ENCODE data around the gene FGF4.

FGF4 gene

DNA sequence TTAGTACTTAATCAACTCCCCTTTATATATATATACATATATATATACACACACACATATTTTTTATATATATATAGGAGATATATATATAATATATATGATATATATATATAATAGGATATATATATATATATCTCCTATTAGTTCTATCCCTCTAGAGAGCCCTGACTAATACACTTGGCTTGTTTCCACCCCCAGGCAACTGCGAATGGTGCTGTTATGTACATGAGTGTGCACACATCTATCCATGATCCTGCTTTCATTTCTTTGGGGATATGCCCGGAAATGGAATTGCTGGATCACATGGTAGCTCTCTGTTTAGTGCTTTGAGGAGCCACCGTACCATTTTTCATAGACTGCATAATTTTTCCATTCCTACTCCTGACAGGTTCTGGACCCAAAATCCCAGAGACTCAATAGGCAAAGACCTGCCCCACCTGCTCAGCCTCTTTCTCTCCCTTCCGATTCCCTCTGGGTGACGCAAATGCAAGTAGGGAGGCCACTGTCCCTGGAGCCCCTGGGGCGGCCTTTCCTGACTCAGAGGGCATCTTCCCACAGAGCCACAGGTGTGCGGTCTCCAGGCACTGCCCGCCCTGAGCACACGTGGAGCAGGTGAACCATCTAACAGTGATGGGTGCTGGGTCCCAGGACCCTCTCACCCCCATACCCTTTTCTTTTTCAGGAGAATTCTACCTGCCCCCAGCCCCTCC, 32.1 kb upstream of the FGF4 start:
- no peak for DNase-seq (ENCODE audit: low read depth)

DNA sequence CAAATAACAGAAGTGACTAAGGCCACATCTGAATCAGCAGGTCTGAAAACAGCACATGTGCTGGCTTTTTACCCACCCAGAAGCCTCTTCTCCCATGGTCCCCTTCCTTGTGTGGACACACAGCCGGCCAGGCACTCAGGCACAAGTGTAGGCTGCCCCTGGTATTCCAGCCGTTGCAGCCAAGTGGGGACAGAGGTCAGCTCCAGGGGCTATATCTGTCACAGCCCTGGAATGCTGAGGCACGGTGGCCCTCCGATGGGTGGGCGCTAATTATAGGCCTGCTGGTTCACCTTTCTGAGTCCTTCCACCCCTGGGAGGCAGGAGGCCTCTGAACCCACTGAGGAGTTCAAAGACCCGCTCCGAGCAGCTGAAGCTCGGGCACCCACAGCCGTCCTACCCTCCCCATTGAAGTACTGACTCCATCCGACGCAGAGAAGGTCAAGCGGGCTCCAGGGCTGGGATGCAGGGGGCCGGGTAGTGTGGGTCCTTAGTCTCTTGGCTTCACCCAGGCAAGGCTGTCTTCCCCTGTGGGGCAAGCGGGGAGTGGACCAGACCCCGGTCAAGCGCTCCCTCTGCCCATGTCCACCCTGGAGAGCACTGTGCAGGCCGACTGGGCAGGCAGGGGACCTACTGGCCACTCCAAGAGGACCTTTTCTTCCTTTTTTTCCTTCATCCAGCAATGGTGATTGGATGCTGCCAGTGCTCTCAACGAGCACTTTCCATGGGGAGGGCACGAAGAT, 29.8 kb upstream of the FGF4 start:
- no peak for DNase-seq (ENCODE audit: low read depth)

DNA sequence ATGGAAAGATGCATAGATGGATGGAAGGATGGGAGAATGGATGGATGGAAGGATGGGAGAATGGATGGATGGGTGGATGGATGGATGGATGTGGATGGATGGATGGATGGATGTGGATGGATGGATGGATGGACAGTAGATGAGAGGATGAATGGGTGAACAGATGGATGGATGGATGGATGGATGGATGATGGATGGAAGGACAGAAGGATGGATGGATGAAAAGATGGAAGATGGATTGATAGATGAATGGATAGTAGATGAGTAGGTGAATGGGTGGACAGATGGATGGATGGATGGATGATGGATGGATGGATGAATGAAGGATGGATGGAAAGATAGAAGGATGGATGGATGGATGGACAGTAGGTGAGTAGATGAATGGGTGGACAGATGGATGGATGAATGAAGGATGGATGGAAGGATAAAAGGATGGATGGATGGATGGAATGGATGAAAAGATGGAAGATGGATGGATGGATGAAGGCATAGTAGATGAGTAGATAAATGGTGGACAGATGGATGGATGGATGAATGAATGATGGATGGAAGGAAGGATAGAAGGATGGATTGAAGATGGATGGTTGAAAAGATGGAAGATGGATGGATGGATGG, 28.6 kb upstream of the FGF4 start:
- DNase-seq (ENCODE audit: low read depth), result no peak

DNA sequence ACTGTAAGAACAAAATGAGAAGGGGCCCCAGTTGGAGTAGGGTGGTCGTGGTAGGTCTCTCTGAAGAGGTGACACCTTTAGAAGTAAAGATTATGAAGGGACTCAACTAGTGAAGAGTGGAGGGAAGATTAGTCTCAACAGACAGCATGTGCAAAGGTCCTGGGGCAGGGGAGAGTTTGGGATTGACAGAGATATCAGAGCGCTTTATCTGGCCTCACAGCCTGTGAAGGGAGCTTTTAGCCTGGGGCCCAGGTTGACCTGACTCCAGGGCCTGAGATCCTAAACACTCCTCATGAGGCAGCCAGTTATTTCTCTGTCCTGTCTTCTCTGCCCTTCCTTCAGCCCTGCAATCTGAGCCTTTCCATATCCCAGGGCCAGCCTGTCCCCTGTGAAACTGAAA, 27.9 kb upstream of the FGF4 start:
- no peak for DNase-seq (ENCODE audit: low read depth)

DNA sequence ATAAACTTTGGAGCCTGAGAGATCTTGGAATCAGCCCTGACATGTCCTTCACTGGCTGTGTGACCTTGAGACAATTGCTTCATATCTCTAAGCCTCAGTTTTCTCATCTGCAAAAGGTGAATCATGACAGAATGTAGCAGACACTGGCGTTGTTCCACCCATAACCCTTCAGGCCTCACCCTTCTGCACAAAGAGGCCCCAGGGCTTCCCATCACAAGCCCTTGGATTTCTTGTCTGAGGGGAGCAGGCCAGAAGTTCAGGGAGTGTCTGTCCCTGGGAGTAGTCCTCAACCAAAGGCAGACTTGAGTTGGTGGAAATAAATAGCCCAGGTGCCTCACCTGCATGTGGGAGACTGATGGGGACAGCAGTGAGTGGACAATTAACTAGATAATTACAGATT, 27.4 kb upstream of the FGF4 start:
- no peak for DNase-seq (ENCODE audit: low read depth)

DNA sequence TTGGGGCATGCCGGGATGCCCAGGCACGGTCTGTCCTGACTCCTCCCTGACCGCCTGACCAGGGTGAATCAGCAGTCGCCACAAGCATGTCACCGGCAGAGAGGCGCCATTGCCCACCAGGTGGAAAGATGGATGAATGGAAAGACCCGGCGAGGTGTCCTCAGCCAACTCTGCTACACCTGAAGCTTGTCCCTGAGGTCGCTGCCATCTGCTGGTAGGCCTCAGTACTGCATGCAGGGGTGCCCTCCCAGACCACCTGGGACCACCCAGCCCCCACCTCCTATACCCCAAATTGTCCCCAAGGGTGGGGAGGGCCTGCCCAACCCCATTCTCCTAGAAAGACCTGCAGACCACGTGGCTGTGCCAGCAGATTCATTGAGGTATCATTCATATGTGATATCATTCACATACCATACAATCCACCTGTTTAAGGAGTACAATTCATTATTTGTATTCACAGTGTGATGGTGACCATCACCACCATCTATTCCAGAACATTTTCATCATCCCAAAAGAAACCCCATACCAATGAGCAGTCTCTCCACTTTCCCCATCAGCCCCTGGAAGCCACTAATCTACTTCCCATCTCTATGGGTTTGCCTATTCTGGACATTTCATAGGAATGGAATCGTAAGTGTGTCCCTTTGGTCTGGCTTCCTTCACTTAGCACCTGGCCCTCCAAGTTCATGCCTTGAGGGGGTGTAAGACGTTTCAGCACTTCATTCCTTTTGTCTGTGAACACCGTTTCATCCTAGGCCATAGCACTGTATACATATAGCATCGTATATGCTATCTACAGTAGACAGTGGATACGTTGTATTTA, 26.6 kb upstream of the FGF4 start:
- peak; percentile 22 for DNase-seq (ENCODE audit: low read depth)

DNA sequence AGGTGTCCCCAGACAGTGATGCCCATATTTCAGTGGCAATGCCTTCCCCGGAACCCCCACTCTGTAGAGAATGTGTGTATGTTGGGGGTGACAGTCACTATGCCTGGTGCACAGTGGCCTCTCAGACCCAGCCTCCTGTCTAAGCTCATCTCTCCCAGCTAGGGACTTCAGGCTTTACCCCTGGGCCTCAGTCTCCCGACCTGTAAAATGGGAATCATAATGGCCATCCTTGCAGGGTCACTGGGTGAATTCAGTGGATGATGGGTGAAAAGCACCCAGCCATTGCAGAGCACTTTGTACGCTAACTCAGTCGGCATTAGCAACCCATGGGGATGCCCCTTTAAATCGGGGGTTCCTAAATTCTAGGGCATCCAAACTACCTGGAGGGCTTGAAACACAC, 25.1 kb upstream of the FGF4 start:
- no peak for DNase-seq (ENCODE audit: low read depth)

DNA sequence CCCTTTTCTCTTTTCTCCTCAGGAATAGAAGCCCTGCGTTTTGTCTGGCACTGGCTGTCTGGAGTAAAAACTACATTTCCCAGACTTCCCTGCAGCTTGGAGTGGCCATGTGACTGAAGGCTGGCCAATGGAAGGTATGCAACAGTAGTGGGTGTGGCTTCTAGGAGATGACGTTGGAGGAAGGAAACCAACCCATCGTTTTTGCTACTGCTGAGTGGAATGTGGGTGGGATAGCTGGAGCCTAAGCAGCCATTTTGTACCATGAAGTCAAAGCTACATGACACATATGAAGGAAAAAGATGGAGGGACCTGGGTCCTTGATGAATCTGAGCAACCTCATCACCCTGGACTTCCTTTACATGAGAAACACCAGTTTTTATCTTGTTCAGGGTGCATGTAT, 24.4 kb upstream of the FGF4 start:
- no peak for DNase-seq (ENCODE audit: low read depth)

DNA sequence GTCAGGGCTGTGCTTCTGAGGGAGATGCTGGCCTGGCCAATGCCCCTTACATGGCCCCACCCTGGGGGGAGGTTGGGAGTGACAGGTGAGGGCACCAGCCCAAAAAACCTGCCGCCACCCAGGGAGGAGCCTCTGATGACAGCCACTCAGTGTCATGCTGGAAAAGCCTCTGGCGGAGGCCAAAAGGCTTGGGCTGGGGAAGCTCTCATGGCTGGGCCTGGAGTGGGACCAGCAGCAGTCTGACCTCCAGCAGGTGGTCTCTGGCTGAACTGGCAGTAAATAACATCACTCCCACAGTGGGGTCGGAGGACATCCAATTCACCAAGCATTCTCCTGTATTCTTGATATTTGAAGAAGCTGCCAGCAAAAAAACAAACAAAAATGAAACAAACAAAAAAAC, 24.0 kb upstream of the FGF4 start:
- DNase-seq (ENCODE audit: low read depth), result no peak

DNA sequence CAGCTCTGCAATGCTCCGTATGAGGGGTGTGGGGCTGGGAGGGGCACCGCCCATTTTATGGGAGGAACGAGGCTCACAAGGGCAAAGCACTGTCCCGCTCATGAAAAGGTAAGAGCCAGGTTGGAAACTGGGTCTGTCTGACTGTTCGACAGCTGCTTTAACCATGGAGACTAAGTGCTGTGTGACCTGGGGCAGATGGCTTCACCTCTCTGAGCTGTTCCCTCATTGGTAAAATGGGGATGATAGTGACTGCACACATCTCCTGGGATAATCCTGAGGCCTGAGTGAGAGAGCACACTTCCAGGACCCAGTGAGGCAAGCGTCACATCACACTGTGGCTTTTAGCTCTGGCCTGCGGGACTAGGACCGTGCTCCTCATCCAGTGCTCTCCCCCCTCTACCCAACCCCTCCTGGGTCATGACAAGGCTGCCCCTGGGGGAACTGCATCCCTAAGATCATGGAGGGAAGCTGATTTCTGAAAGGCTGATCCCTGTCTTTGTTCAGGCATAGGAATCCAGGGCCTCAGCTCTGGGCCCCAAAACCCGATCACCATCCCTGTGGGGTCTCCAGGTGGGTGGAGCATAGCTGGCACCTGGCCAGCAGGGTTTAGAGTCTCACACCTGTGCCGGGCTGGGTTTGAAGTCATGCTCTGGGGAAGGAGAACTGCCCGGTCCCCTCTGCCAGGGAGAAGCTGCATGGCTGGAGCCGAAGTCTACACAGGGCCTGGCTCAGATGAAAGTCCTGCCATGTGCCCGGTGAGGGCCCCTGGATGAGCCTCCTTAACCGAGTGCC, 22.8 kb upstream of the FGF4 start:
- DNase-seq (ENCODE audit: low read depth), result no peak

DNA sequence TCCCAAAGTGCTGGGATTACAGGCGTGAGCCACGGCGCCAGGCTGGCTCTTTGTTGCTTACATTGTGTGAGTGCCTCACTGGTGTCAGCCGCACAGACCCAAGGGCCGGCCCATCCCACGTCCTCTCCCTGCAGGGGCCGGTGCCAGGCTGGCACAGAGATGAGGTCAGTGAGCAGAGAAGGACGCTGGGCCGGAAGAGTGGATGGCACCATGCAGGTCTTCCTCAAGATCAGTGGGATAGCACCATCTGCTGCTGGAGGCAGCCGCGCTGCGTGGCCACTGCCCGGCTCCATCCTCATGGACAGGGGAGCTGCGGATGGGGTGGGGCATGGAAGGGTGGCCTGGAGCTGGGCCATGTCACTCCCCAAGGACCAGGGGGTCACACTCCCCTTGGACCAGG, 22.0 kb upstream of the FGF4 start:
- DNase-seq (ENCODE audit: low read depth), result no peak

DNA sequence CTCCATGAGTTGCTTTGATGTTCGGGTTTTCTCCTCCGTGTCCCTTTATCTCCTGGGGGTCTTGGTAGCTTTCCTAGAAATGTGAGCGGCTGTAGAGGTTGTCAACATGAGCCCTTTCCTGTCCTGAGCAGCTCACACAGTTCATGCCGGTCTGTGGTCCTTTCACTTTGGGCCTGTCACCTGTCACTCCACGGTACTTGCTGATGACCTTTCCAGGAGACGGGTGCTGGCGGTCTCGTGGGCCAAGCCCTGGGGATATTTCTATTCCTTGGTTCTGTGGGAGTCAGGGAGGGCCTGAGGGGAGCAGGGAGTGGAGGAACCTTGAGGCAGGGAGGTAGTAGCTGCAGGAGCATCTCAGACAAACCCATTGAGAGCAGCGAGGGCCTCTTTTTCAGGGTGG, 20.9 kb upstream of the FGF4 start:
- no peak for DNase-seq (ENCODE audit: low read depth)

DNA sequence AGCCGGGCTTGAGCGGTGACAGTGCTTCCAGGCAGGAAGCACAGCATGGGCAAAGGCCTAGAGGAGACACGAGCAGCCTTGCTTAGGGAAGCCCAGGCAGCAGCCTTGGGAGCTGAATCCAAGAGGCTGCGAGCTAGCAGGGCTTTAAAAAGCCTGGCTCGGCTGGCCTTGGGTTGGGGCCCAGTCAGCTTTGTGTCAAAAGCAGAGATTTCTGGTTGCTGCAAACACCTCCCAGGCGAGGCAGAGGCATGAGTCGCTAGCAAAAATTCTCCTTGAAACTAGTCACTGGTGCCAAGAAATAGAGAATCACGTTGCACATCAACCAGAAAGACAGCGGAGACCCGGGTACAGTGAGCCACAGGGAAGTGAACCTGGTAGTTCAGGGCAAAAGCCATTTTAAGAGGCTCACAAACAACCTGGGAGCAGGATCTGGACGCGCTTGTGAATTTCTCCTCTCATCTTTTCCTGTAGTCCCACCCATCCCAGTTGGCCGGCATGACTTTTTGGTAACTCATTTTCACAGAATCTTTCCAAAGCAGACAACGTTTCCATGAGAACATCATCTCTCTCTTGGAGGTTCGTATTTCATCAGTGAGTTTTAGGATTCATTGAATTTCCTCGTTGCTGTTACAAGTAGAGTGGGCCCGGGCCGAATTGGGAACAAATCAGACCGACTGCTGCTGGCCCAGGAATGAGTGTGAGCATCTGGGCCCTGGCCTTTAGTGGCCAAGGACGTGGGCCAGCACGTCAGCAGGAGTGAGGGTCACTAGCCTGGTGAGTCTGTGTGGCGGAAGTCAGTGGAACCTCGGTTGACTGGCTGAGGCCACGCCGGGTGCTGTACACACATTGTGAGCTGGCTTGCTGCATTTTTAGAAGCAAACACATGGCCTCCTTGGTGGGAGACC, 16.4 kb upstream of the FGF4 start:
- DNase-seq (ENCODE audit: low read depth), result no peak

DNA sequence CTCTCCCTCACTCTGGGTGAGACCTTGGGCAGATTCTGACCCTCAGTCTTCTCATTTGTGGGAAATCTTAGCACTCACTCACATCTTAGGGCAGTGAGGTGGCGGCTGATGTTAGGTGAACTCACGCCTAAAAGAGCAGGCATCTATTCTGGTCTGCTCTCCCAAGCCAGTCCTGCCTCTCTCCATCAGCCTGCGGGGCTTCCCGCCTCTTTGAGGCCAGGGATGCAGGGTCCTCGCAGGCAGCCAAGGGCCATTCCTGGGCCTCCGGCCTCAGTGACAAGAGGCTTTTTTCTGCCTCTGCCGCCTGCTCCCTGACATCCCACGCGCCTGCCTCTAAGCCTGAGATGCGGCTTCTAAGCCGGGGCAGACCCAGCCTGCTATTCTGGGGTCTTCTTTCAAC, 13.8 kb upstream of the FGF4 start:
- no peak for DNase-seq (ENCODE audit: low read depth)

DNA sequence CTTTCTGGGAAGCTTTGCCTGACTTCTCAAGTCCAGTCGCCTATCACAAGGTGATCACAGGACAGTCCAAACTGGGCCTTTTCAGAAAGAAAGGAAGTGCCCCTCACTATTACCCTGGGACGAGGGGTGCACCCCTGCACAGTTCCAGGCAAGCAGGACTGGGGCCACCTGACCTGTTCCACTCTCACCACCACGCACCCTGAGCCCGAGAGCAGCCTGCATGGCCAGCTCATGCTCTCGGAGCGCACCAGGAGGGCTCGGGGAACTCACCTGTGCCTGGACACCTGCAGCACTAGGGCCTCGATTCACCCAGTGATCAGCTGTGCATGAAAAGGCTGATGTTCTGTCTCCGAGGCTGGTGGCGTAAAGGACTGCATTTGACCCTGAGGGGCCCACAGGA, 12.8 kb upstream of the FGF4 start:
- no peak for DNase-seq (ENCODE audit: low read depth)

DNA sequence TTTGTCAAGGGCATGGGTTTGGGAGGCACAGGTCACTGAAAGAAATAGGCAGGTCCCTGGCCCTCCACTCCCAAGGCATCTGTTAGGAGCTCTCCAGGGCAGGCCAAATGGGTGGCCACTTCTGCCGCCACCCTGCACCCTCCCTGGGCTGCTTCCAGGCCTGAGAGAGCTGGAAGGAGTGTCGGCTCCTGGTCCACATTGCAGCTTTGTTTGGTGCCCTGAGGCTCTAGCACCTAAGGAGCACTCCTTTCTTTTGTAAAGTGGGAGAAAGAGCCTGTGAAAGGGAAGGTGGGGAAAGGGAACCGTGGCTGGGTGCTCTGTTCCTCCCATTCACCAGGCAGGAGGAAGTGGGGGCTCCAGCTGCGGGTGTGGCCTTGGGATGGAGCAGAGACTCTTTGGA, 12.3 kb upstream of the FGF4 start:
- DNase-seq (ENCODE audit: low read depth), result no peak

DNA sequence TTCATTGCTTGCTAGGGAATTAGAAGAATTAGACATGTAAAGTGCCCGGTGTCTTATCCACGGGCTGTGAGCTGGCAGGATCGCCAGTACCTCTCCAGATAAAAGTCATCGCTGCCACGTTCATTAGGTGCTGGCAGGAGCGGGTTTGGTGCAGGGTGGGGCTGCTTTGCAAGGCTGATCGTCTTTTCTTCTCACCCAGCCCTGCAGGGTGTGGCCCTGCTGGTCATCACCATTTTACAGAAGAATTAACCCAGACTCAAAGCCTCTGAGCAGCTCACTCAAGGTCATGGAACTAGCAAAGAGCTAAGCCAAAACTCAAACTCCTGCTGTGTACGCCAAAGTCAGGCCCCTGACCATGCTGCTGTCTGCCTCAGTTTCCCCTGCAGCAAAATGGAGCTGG, 6.1 kb upstream of the FGF4 start:
- DNase-seq (ENCODE audit: low read depth), result no peak

DNA sequence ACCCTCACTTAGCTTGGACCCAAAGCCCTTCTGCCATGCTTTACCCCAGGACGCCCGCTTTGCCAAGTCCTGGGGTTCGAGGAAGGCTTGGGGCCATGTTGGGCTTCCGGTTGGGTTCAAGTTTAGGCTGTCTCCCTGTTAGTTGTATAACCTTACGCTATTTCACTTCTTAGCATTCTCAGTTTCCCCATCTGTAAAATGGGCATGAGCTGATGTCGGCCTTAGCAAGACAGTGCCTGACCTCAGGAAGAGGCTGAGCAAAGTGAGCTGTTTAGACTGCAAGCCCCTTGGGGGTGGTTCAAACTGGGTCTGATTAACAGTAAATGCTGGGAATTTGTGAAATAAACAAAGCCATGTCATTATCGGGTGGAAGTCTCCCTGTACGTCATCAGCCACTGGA, 3.2 kb upstream of the FGF4 start:
- no peak for DNase-seq (ENCODE audit: low read depth)

DNA sequence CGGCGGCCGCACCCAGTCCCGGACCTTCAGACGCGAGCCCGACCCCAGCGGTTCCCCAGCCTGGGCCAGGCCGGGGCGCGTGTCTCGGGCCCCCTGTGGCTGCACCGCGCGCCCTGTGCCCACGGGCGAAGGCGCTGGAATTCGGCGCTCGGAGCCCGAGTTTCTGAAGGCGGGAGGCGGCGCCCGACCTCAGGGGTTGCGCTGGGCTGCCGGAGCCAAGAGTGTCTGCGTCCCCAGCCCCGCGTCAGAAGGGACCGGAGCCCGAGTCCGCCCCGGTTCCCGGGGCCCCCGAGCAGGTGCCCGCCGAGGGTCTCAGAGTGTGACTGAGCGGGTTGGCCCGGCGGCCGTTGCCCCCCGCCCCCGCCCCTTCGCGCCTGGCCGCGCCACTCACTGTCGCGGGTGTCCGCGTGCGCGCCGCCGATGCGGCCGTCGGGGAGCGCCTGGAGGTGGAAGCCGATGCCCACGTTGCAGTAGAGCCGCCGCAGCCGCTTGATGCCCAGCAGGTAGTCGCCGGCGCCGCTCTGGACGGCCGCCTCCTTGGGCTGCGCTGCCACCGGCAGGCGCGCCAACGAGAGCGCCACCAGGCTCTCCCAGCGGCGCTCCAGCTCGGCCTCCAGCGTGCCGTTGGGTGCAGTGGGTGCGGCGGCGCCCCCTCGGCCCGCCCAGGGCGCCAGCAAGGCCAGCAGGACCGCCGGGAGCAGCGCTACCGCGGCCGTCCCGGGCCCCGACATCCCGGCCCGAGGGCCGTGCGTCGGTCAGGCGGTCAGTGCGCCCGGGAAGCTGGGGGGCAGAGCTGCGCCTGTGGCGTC, 583 bp downstream of the FGF4 start:
- DNase-seq (ENCODE audit: low read depth), result no peak
